ENCODE data around the gene HOXA10.

DNA sequence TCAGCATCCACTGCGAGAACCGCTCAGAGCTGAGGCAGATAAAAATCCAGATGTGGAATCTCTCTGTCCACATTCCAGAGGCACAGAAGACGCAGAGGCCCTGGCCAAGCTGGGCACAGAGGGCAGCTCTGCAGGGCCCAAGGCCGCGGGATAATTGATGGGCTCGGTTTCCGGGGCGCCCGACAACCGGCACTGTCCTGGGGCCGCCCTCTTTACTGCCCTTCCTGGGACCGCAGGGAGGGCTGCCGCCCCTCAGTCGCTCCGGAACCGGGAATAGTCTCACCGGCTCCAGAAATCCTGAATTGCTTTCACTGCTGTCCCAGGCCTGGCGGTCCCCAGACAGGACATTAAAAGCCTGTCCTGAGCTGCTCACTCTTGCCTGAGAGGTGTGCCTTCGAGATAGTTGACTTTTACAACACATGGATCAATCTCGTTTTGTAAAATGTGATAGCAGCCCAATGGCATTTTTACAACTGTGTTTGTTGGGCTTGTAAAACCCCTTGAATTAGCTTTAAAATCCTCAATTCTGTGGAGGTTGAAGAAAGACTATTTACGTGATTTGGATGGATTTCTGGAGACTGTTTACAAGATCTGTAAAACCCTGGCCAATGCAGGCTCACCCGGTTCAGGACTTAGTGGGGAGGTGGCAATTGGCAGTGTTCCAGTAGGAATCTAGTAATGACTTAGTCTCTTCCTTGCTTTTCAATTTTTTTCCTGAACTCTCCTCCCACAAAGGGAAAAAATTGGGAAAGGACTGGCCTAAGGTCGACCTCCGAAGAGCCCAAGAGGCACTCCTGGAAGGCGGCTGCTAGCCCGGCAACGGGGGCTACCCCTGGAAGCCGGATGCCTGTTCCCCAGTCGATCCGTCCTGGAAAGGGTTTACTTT, 25.1 kb downstream of the HOXA10 start:
- TF ChIP-seq POLR2AphosphoS5 (IDR thresholded peaks at IDR 0.05; ENCODE audit: low read depth, low read length): no peak
- no peak for TF ChIP-seq POLR2A (IDR thresholded peaks at IDR 0.05; ENCODE audit: low read depth, low read length)

All from GM12892 (cell line).